HG02588 (cell line): ENCODE results near the gene GATA1.
"Not testable (repeated sequence)": the region's sequence is repeated elsewhere in the genome, so short reads cannot be mapped to it uniquely, and the experiment has no call there.

Experiments used
- ATAC-seq: cut with Tn5 transposase; IDR thresholded peaks from one replicate; pipeline ENCODE4 v1.9.1; 2021; ENCODE audit warnings: mild to moderate bottlenecking, moderate library complexity; ENCODE audit not compliant: unreplicated experiment

GATA1 gene

GRCh38 chrX:48806081-48806480, 19.7 kb downstream of the GATA1 start:
- no peak for ATAC-seq

GRCh38 chrX:48813644-48814043, 27.3 kb downstream of the GATA1 start:
- ATAC-seq = no peak

- ATAC-seq = no peak
Measured at GRCh38 chrX:48814722-48815121, 28.3 kb downstream of the GATA1 start.

- ATAC-seq = no peak
Measured at GRCh38 chrX:48815266-48815665, 28.9 kb downstream of the GATA1 start.

GRCh38 chrX:48816014-48816810, 29.8 kb downstream of the GATA1 start:
- ATAC-seq = no peak

GRCh38 chrX:48818098-48818497, 31.7 kb downstream of the GATA1 start:
- no peak for ATAC-seq

GRCh38 chrX:48818866-48819265, 32.5 kb downstream of the GATA1 start:
- no peak for ATAC-seq

- ATAC-seq = not testable (repeated sequence)
Measured at GRCh38 chrX:48819394-48819793, 33.0 kb downstream of the GATA1 start.

- no peak for ATAC-seq
Measured at GRCh38 chrX:48823053-48823452, 36.7 kb downstream of the GATA1 start.

- no peak for ATAC-seq
Measured at GRCh38 chrX:48824066-48824465, 37.7 kb downstream of the GATA1 start.

GRCh38 chrX:48826135-48826875, 39.9 kb downstream of the GATA1 start, which contains the start of gene ERAS:
ERAS (plus strand) TSS chrX:48826513; CDS start chrX:48829124, 2,611 bp downstream.
- no peak for ATAC-seq

- ATAC-seq = no peak
Measured at GRCh38 chrX:48826876-48827653, 40.7 kb downstream of the GATA1 start.

GRCh38 chrX:48827654-48827968, 41.2 kb downstream of the GATA1 start:
- no peak for ATAC-seq

GRCh38 chrX:48829016-48829735, 42.8 kb downstream of the GATA1 start:
- ATAC-seq = no peak

- no peak for ATAC-seq
Measured at GRCh38 chrX:48831136-48831908, 44.9 kb downstream of the GATA1 start.

GRCh38 chrX:48831909-48832291, 45.5 kb downstream of the GATA1 start:
- ATAC-seq = no peak

- no peak for ATAC-seq
Measured at GRCh38 chrX:48833542-48834138, 47.2 kb downstream of the GATA1 start.

- no peak for ATAC-seq
Measured at GRCh38 chrX:48834383-48834709, 48.0 kb downstream of the GATA1 start.

GRCh38 chrX:48835524-48836329, 49.3 kb downstream of the GATA1 start, which contains the start of gene PCSK1N:
PCSK1N (minus strand) TSS chrX:48835610; CDS start chrX:48835532, 78 bp downstream.
- ATAC-seq = no peak
